Measurements from ENCODE around the gene SPATA24. TPM values are rescaled to one million over a fixed set of nuclear protein-coding genes. Genes with fewer than 3 reads are reported as not detected.

The SPATA24 gene
- total and polyA plus RNA-seq, 2 of the 13 experiments (the other 11 are each of a cell fraction or from before 2014, with no cell fraction given), result 6.0 to 11.1 TPM

- TF ChIP-seq KIAA2018 (CRISPR knock-in tag; IDR thresholded peaks at IDR 0.05; ENCODE audit: borderline replicate concordance) (no peak), HOXA7 (CRISPR knock-in tag; IDR thresholded peaks at IDR 0.05) (no peak), ZNF891 (CRISPR knock-in tag; IDR thresholded peaks at IDR 0.05) (0 out of 2 replicates have a peak, but pooled peaks have one; percentile 36), ZNF343 (CRISPR knock-in tag; IDR thresholded peaks at IDR 0.05) (no peak; the same call in 1 of the 2 replicates), ZNF569 (CRISPR knock-in tag; IDR thresholded peaks at IDR 0.05; ENCODE audit: borderline replicate concordance) (no peak), ZNF232 (CRISPR knock-in tag; IDR thresholded peaks at IDR 0.05; ENCODE audit: borderline replicate concordance) (no peak; the same call in 1 of the 2 replicates), POLR2AphosphoS2 (IDR thresholded peaks at IDR 0.05; ENCODE audit: low read depth, low read length) (no peak), CHCHD3 (CRISPR knock-in tag; IDR thresholded peaks at IDR 0.05) (no peak), ISL2 (CRISPR knock-in tag; IDR thresholded peaks at IDR 0.05) (no peak), SNRNP70 (IDR thresholded peaks at IDR 0.05; ENCODE audit: low read depth, low read length) (no peak), YEATS4 (CRISPR knock-in tag; IDR thresholded peaks at IDR 0.05; ENCODE audit: borderline replicate concordance) (no peak; the same call in 1 of the 2 replicates), ZNF768 (CRISPR knock-in tag; IDR thresholded peaks at IDR 0.05) (peak; percentile 29; the same call in 1 of the 2 replicates)
- TF ChIP-seq, protein P1, sequence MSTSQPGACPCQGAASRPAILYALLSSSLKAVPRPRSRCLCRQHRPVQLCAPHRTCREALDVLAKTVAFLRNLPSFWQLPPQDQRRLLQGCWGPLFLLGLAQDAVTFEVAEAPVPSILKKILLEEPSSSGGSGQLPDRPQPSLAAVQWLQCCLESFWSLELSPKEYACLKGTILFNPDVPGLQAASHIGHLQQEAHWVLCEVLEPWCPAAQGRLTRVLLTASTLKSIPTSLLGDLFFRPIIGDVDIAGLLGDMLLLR (CRISPR knock-in tag; IDR thresholded peaks at IDR 0.05), result 0 out of 2 replicates have a peak, but pooled peaks have one; percentile 44
- TF ChIP-seq, protein P2, sequence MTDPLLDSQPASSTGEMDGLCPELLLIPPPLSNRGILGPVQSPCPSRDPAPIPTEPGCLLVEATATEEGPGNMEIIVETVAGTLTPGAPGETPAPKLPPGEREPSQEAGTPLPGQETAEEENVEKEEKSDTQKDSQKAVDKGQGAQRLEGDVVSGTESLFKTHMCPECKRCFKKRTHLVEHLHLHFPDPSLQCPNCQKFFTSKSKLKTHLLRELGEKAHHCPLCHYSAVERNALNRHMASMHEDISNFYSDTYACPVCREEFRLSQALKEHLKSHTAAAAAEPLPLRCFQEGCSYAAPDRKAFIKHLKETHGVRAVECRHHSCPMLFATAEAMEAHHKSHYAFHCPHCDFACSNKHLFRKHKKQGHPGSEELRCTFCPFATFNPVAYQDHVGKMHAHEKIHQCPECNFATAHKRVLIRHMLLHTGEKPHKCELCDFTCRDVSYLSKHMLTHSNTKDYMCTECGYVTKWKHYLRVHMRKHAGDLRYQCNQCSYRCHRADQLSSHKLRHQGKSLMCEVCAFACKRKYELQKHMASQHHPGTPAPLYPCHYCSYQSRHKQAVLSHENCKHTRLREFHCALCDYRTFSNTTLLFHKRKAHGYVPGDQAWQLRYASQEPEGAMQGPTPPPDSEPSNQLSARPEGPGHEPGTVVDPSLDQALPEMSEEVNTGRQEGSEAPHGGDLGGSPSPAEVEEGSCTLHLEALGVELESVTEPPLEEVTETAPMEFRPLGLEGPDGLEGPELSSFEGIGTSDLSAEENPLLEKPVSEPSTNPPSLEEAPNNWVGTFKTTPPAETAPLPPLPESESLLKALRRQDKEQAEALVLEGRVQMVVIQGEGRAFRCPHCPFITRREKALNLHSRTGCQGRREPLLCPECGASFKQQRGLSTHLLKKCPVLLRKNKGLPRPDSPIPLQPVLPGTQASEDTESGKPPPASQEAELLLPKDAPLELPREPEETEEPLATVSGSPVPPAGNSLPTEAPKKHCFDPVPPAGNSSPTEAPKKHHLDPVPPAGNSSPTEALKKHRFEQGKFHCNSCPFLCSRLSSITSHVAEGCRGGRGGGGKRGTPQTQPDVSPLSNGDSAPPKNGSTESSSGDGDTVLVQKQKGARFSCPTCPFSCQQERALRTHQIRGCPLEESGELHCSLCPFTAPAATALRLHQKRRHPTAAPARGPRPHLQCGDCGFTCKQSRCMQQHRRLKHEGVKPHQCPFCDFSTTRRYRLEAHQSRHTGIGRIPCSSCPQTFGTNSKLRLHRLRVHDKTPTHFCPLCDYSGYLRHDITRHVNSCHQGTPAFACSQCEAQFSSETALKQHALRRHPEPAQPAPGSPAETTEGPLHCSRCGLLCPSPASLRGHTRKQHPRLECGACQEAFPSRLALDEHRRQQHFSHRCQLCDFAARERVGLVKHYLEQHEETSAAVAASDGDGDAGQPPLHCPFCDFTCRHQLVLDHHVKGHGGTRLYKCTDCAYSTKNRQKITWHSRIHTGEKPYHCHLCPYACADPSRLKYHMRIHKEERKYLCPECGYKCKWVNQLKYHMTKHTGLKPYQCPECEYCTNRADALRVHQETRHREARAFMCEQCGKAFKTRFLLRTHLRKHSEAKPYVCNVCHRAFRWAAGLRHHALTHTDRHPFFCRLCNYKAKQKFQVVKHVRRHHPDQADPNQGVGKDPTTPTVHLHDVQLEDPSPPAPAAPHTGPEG (CRISPR knock-in tag; IDR thresholded peaks at IDR 0.05), result no peak
These were observed 35.4 kb upstream of the SPATA24 start, which contains the start of gene DNAJC18 (continued) for GRCh38 chr5:139439013-139439903.

Data from HepG2 (cell line).